DND-41 (cell line): ENCODE measurements around the gene PIK3CG.

ENCODE experiments used
- ATAC-seq: fragments of 200-7000 bp; cut with Tn5 transposase; 3 replicates; pipeline ENCODE4 v1.9.1; 2021; ENCODE audit warnings: low read depth; ENCODE audit not compliant: insufficient read depth
- DNase-seq: peaks from one replicate; pipeline ENCODE4 v3.0.0-alpha.2; 2020
- H2AFZ ChIP-seq: 2 replicates; pipeline ENCODE4 v1.6.0; 2012; ENCODE audit warnings: low read depth, low read length
- H3K27ac ChIP-seq: 2 replicates; pipeline ENCODE4 v1.5.1; 2012; ENCODE audit warnings: low read length, inconsistent platforms
- H3K27me3 ChIP-seq: fragments of 200-600 bp; sonication (generic); 2 replicates; pipeline ENCODE4 v1.6.0; 2012; ENCODE audit warnings: low read length, mild to moderate bottlenecking, inconsistent platforms; ENCODE audit not compliant: insufficient read depth, poor library complexity
- H3K36me3 ChIP-seq: 2 replicates; pipeline ENCODE4 v1.5.1; 2012; ENCODE audit warnings: low read length, inconsistent platforms; ENCODE audit not compliant: insufficient read depth
- H3K4me1 ChIP-seq: 2 replicates; pipeline ENCODE4 v1.5.1; 2012; ENCODE audit warnings: mild to moderate bottlenecking, low read length; ENCODE audit not compliant: insufficient read depth
- H3K4me2 ChIP-seq: 2 replicates; pipeline ENCODE4 v1.6.0; 2012; ENCODE audit warnings: mild to moderate bottlenecking, moderate library complexity, low read length, inconsistent platforms; ENCODE audit not compliant: insufficient read depth
- H3K4me3 ChIP-seq, 2 experiments: fragments of 200-600 bp in 1 of 2; shearing (Covaris generic) in 1 of 2; 2 replicates each; pipeline ENCODE4 v1.5.1; 2012 to 2016; ENCODE audit warnings: inconsistent platforms in 2 of 2, low read length in 2 of 2, mild to moderate bottlenecking in 2 of 2, low read depth in 1 of 2, moderate library complexity in 1 of 2
- H3K79me2 ChIP-seq: 2 replicates; pipeline ENCODE4 v1.6.0; 2012; ENCODE audit warnings: low read length, inconsistent platforms; ENCODE audit not compliant: insufficient read depth
- H3K9ac ChIP-seq: 2 replicates; pipeline ENCODE4 v1.6.0; 2012; ENCODE audit warnings: low read depth, mild to moderate bottlenecking, inconsistent platforms, low read length, moderate library complexity
- H3K9me3 ChIP-seq: 2 replicates; pipeline ENCODE4 v1.5.1; 2012; ENCODE audit warnings: low read length, moderate library complexity, mild to moderate bottlenecking, inconsistent platforms; ENCODE audit not compliant: insufficient read depth, severe bottlenecking
- H4K20me1 ChIP-seq: 2 replicates; pipeline ENCODE4 v1.6.0; 2012; ENCODE audit warnings: low read length; ENCODE audit not compliant: insufficient read depth
- CTCF ChIP-seq: IDR thresholded peaks from 2 replicates; pipeline ENCODE4 v1.5.1; 2012; ENCODE audit warnings: borderline replicate concordance, low read length, moderate library complexity, mild to moderate bottlenecking; ENCODE audit not compliant: poor library complexity, severe bottlenecking; ENCODE audit errors: extremely low read depth
- EZH2 ChIP-seq: IDR thresholded peaks from 3 replicates; pipeline ENCODE4 v1.6.1; 2012; ENCODE audit warnings: borderline replicate concordance, low read depth, mild to moderate bottlenecking, moderate library complexity, low read length, inconsistent platforms; ENCODE audit not compliant: severe bottlenecking

The PIK3CG gene

GRCh38 chr7:106819546-106819945 is 45.5 kb upstream of the PIK3CG start:
- Histone ChIP-seq H3K9ac (no peak overlapping the region), H3K27ac (no peak overlapping the region), H3K27me3 (no peaks in the 10 kb centered on the region), H3K4me3 (no peak overlapping the region), H3K79me2 (no peaks in the 10 kb centered on the region), H3K36me3 (no peaks in the 10 kb centered on the region), H3K4me2 (no peak overlapping the region), H4K20me1 (no peaks in the 10 kb centered on the region), H3K4me1 (no peaks in the 10 kb centered on the region), H3K9me3 (peaks cover 2% of the 10 kb centered on the region), H2AFZ (no peak overlapping the region)
- ATAC-seq (no peak), DNase-seq (no peak)
- TF ChIP-seq CTCF (no peak), EZH2 (no peak)

GRCh38 chr7:106820321-106821217 is 44.5 kb upstream of the PIK3CG start:
- peaks cover 2% of the 10 kb centered on the region for H3K9me3 ChIP-seq
- TF ChIP-seq EZH2 (no peak), CTCF (no peak)
- no peaks in the 10 kb centered on the region for H4K20me1 ChIP-seq
- H3K79me2 ChIP-seq, result no peaks in the 10 kb centered on the region
- no peak overlapping the region for H3K9ac ChIP-seq
- H3K4me1 ChIP-seq, result no peaks in the 10 kb centered on the region
- ATAC-seq (no peak), DNase-seq (no peak)
- H3K4me3 ChIP-seq, result no peak overlapping the region
- H2AFZ ChIP-seq, result no peak overlapping the region
- H3K27me3 ChIP-seq, result no peaks in the 10 kb centered on the region
- H3K4me2 ChIP-seq, result no peak overlapping the region
- H3K27ac ChIP-seq, result no peak overlapping the region
- no peaks in the 10 kb centered on the region for H3K36me3 ChIP-seq

- H4K20me1 ChIP-seq, result no peaks in the 10 kb centered on the region
- H3K9me3 ChIP-seq, result peaks cover 2% of the 10 kb centered on the region
- TF ChIP-seq CTCF, result no peak
- no peak for TF ChIP-seq EZH2
- peaks cover 2% of the 10 kb centered on the region for H3K27me3 ChIP-seq
- no peak overlapping the region for H3K4me2 ChIP-seq
- H2AFZ ChIP-seq, result no peak overlapping the region
- H3K79me2 ChIP-seq, result no peaks in the 10 kb centered on the region
- no peak overlapping the region for H3K9ac ChIP-seq
- ATAC-seq (no peak), DNase-seq (no peak)
- H3K36me3 ChIP-seq, result no peaks in the 10 kb centered on the region
- H3K4me1 ChIP-seq, result no peaks in the 10 kb centered on the region
- no peak overlapping the region for H3K4me3 ChIP-seq
- no peak overlapping the region for H3K27ac ChIP-seq
Observed at GRCh38 chr7:106823631-106824030, 41.5 kb upstream of the PIK3CG start.

GRCh38 chr7:106824458-106824857 is 40.6 kb upstream of the PIK3CG start:
- Histone ChIP-seq H3K4me1 (no peaks in the 10 kb centered on the region), H3K4me3 (no peak overlapping the region), H3K9ac (no peak overlapping the region), H2AFZ (no peak overlapping the region), H3K9me3 (peaks cover 2% of the 10 kb centered on the region), H3K36me3 (no peaks in the 10 kb centered on the region), H3K27me3 (peaks cover 2% of the 10 kb centered on the region), H3K79me2 (no peaks in the 10 kb centered on the region), H3K27ac (no peak overlapping the region), H3K4me2 (no peak overlapping the region), H4K20me1 (no peaks in the 10 kb centered on the region)
- DNase-seq, result no peak
- TF ChIP-seq EZH2, result no peak
- no peak for TF ChIP-seq CTCF
- no peak for ATAC-seq
